ENCODE results near the gene AGA. TPM values are rescaled to one million over a fixed set of nuclear protein-coding genes. Genes with fewer than 3 reads are reported as not detected.

Gene AGA
- polyA plus RNA-seq, 3 donors: 38.6 to 43.2 (median 38.8) TPM

DNA sequence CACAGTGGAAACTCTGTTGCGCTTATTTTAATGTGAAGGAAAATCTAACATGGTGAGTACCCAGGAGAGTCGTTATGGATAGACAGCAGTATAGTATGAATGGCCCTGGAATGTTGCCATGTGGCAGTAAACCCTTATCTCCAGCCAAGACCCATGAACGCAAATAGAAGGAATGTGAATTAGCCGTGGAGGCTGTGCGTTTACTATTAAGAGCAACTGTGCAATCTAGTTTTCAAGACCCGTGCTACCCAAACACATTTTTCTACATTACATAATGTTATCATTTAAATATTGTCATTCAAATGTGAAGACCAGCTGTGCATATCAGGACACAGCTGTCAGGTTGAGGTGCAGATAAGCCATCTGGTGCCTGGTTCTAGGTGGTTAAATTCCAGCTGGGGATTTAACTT is 13.3 kb upstream of the AGA start:
- peak in 5 of 11 donors; percentile 2 to 38 (median 23) for DNase-seq (ENCODE audit: extremely low read depth in 1 of 11, low read depth in 9 of 11, low spot score in 4 of 11)

GRCh38 chr4:177453116-177453515 is 10.9 kb upstream of the AGA start:
- no peak for DNase-seq (ENCODE audit: extremely low read depth in 1 of 11, low read depth in 9 of 11, low spot score in 4 of 11)

DNA sequence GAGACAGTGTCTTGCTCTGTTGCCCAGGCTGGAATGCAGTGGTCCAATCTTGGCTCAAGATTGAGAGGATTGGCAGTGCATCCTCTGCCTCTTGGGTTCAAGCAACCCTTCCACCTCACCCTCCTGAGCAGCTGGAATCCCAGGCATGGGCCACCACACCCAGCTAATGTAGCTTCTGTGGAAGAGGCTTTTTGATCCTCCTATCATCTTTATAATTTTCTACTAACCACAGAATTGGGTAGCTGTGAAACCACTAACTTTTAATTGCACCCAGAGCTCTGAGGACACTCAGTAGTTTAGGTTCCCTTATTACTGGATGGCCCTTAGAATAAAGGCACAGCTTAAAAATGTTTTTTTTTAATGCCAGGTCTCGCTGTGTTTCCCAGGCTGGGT is 8.9 kb upstream of the AGA start:
- DNase-seq (ENCODE audit: extremely low read depth in 1 of 11, low read depth in 9 of 11, low spot score in 4 of 11): no peak

GRCh38 chr4:177450426-177451107 is 8.3 kb upstream of the AGA start:
- no peak for DNase-seq (ENCODE audit: extremely low read depth in 1 of 11, low read depth in 9 of 11, low spot score in 4 of 11)

GRCh38 chr4:177448850-177449249 is 6.6 kb upstream of the AGA start:
- DNase-seq (ENCODE audit: extremely low read depth in 1 of 11, low read depth in 9 of 11, low spot score in 4 of 11): no peak

- no peak for DNase-seq (ENCODE audit: extremely low read depth in 1 of 11, low read depth in 9 of 11, low spot score in 4 of 11)
These were observed 5.3 kb upstream of the AGA start for GRCh38 chr4:177447417-177448004.

- DNase-seq (ENCODE audit: extremely low read depth in 1 of 11, low read depth in 9 of 11, low spot score in 4 of 11): no peak
These were observed 4.3 kb upstream of the AGA start for GRCh38 chr4:177446586-177446985.

- no peak for DNase-seq (ENCODE audit: extremely low read depth in 1 of 11, low read depth in 9 of 11, low spot score in 4 of 11)
These were observed 2.9 kb upstream of the AGA start for GRCh38 chr4:177444911-177445736.

DNA sequence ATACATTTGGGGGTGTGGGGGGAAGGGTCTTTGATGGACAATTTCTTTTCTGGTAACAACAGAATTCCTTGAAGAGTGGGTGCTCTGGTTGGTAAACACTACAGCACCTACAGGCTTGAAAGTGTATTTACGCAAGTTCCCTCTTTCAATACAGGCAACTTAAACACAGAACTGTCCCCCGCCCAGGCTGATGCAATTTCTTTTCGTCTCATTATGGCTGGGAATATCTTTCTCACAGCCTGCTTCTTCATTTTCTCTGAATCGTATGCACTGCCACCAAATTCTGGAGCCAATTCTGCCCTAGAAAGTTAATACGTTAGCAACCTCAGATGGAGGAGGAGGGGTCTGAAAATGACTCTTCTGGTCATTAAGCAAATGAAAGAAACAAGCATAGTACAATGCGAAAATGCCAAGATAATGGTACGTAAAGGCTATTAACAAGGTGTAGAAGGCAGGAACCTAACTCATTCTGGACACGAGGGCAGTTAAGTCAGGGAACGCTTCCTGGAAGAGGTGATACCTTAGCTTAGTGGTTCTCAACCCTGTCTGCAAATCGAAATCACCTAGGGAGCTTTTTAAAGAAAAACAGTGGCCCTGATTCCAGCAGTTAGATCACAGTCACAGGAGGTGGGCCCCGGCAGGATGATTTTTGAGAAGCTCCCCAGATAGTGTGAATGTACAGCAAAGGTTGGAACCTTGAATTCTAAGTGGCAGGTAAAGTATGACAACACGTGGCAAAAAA is 1.0 kb downstream of the AGA start:
- peak in 1 of 11 donors; percentile 5 for DNase-seq (ENCODE audit: extremely low read depth in 1 of 11, low read depth in 9 of 11, low spot score in 4 of 11)

GRCh38 chr4:177436456-177436855 is 5.8 kb downstream of the AGA start:
- DNase-seq (ENCODE audit: extremely low read depth in 1 of 11, low read depth in 9 of 11, low spot score in 4 of 11): no peak

DNA sequence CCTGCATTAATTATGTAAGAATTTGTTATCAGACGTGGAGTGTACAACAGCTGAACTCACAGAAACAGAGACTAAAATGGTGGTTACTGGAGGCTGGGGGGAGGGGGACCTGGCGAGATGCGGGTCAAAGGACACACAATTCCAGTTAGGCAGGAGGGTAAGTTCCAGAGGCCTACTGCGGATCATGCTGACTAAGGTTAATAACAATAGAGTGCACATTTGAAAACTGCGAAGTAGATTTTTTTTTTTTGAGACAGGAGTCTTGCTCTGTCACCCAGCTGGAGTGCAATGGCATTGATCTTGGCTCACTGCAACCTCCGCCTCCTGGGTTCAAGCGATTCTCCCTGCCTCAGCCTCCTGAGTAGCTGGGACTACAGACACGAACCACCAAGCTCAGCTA is 7.6 kb downstream of the AGA start:
- DNase-seq (ENCODE audit: extremely low read depth in 1 of 11, low read depth in 9 of 11, low spot score in 4 of 11): no peak

DNA sequence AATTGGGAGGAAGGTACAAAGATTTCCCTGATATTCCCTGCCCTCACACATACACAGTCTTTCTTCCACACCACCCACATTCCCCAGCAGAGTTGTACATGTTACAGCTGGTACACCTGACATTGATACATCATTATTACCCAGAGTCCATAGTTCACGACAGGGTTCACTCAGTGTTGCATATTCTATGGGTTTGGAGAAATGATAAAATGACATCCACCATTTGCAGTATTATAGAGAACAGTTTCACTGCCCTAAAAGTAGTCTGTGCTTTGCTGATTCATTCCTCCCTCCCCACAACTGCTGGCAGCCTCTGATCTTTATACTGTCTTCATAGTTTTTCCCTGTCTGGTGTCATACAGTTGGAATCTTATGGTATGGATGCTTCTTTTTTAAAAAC is 15.0 kb downstream of the AGA start:
- DNase-seq (ENCODE audit: extremely low read depth in 1 of 11, low read depth in 9 of 11, low spot score in 4 of 11): no peak

DNA sequence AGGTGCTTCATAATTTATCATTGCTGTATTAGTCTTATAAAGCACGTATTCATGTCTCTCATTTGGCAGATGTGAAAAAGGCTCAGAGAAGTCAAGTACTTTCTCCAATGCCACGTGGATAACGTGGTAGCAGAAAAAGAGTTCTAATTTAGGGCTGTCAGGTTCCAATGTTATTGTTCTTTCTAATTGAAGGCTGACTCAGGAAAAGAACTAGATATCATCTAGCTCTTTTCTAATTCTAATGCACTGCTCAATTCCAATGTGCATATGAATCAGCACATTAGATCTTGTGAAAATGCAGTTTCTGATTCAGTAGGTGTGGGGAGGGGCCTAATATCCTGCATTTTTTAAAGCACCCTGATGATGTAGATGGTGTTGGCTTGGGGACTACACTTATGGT is 22.8 kb downstream of the AGA start:
- DNase-seq (ENCODE audit: extremely low read depth in 1 of 11, low read depth in 9 of 11, low spot score in 4 of 11): no peak

DNA sequence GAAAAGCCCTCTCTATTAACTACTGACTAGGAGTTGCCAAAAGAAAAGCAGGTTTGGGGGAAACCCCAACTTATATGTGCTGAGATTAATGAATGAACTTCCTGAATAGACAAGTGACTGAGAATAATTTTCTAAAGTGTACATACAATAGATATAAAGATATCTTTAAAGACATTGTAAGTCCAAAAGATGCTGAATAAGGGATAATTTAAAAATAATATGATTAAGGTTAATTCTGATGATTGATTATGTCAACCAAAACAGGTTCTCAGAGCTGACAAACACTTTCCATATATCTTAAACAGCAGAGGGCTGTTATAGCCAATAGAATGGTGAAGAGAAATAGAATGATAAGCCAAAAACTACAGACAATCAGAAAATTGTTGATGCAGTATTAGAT is 28.6 kb downstream of the AGA start:
- DNase-seq (ENCODE audit: extremely low read depth in 1 of 11, low read depth in 9 of 11, low spot score in 4 of 11): no peak

GRCh38 chr4:177413076-177413475 is 29.2 kb downstream of the AGA start:
- no peak for DNase-seq (ENCODE audit: extremely low read depth in 1 of 11, low read depth in 9 of 11, low spot score in 4 of 11)

- no peak for DNase-seq (ENCODE audit: extremely low read depth in 1 of 11, low read depth in 9 of 11, low spot score in 4 of 11)
These were observed 30.2 kb downstream of the AGA start for GRCh38 chr4:177411996-177412395.

- DNase-seq (ENCODE audit: extremely low read depth in 1 of 11, low read depth in 9 of 11, low spot score in 4 of 11): peak in 1 of 11 donors; percentile 6
These were observed 31.7 kb downstream of the AGA start for GRCh38 chr4:177410566-177410965.

- no peak for DNase-seq (ENCODE audit: extremely low read depth in 1 of 11, low read depth in 9 of 11, low spot score in 4 of 11)
These were observed 34.2 kb downstream of the AGA start for GRCh38 chr4:177408023-177408422.

DNA sequence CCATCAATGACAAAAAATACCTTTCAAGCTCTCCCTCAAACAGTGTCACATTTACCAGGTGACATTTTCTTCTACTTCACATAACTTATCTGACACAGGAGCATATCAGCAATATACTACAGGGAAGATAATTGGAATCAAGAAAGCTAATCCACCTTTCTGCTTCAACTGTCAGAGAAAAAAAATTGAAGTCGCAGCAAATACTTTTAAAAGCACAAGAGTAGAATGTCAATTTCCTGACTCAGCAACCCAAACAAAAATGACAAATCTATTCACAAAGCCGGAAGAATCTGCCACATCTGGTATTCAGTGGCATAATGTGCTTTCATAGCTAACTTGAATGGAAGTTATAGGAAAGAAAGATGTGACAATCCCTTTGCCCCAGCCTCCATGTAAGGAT is 36.7 kb downstream of the AGA start:
- no peak for DNase-seq (ENCODE audit: extremely low read depth in 1 of 11, low read depth in 9 of 11, low spot score in 4 of 11)

DNA sequence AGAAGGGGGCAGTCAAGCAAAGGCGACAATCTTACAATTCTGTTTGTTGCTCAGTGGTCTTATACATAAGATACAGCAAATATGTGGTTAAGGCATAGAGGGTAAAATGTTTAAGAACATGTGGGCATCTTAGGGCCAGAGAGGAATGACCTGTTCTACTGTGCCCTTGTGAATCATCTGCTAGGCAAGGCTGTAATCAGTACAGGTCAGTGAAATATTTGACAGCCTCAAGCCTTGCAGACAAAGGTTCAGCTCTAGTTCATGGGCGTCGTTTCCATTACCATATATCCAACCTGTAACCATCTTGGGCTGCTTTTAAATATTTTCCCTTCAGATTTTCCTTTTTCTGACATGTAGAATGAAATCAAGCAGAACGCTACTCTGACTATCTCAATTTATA is 37.3 kb downstream of the AGA start:
- DNase-seq (ENCODE audit: extremely low read depth in 1 of 11, low read depth in 9 of 11, low spot score in 4 of 11): peak in 2 of 11 donors; percentile 5 to 25
